H9 (cell line): ENCODE results near the gene LRP1B. TPM values are rescaled to one million over a fixed set of nuclear protein-coding genes. Genes with fewer than 3 reads are reported as not detected.

ENCODE experiments used
- DNase-seq: peaks from one replicate; pipeline ENCODE4 v3.0.0-alpha.2; 2017
- H2AFZ ChIP-seq: one replicate; pipeline ENCODE4 v1.6.1; 2013; ENCODE audit warnings: mild to moderate bottlenecking, low read length, control low read depth, moderate library complexity
- H2AK5ac ChIP-seq: 2 replicates; pipeline ENCODE4 v1.6.1; 2013; ENCODE audit warnings: low read length, control low read depth, mixed read lengths; ENCODE audit not compliant: insufficient read length
- H2BK120ac ChIP-seq: one replicate; pipeline ENCODE4 v1.6.1; 2013; ENCODE audit warnings: low read depth, mild to moderate bottlenecking, low read length, control low read depth, inconsistent platforms; ENCODE audit not compliant: poor library complexity, severe bottlenecking
- H2BK12ac ChIP-seq: 2 replicates; pipeline ENCODE4 v1.6.1; 2013; ENCODE audit warnings: low read length, control low read depth, mixed read lengths, low read depth; ENCODE audit not compliant: insufficient read length
- H2BK15ac ChIP-seq: 2 replicates; pipeline ENCODE4 v1.6.1; 2013; ENCODE audit warnings: low read depth, low read length, control low read depth
- H2BK20ac ChIP-seq: one replicate; pipeline ENCODE4 v1.6.1; 2013; ENCODE audit warnings: low read depth, mild to moderate bottlenecking, low read length, control low read depth, inconsistent platforms; ENCODE audit not compliant: poor library complexity, severe bottlenecking
- H2BK5ac ChIP-seq: 2 replicates; pipeline ENCODE4 v1.6.1; 2013; ENCODE audit warnings: low read length, control low read depth, mixed read lengths; ENCODE audit not compliant: insufficient read length
- H3K14ac ChIP-seq: 2 replicates; pipeline ENCODE4 v1.6.1; 2013; ENCODE audit warnings: low read length, control low read depth; ENCODE audit not compliant: insufficient read depth
- H3K18ac ChIP-seq: 2 replicates; pipeline ENCODE4 v1.6.1; 2013; ENCODE audit warnings: low read depth, mild to moderate bottlenecking, mixed read lengths, low read length, control low read depth; ENCODE audit not compliant: insufficient read length
- H3K23ac ChIP-seq: 2 replicates; pipeline ENCODE4 v1.6.1; 2013; ENCODE audit warnings: low read length, control low read depth, mixed read lengths, low read depth; ENCODE audit not compliant: insufficient read length
- H3K23me2 ChIP-seq: 2 replicates; pipeline ENCODE4 v1.6.1; 2013; ENCODE audit warnings: low read depth, mild to moderate bottlenecking, mixed read lengths, low read length, control low read depth; ENCODE audit not compliant: insufficient read length, poor library complexity, severe bottlenecking
- H3K27ac ChIP-seq: 2 replicates; pipeline ENCODE4 v1.5.1; 2013; ENCODE audit warnings: low read length, control low read depth, mixed read lengths, low read depth; ENCODE audit not compliant: insufficient read length
- H3K27me3 ChIP-seq: 2 replicates; pipeline ENCODE4 v1.6.1; 2013; ENCODE audit warnings: low read length, control low read depth, inconsistent platforms; ENCODE audit not compliant: insufficient read depth
- H3K4ac ChIP-seq: 2 replicates; pipeline ENCODE4 v1.6.1; 2013; ENCODE audit warnings: low read depth, mild to moderate bottlenecking, control low read depth, inconsistent platforms, low read length, moderate library complexity
- H3K4me1 ChIP-seq: 2 replicates; pipeline ENCODE4 v1.6.1; 2013; ENCODE audit warnings: low read length, control low read depth, inconsistent platforms; ENCODE audit not compliant: insufficient read depth
- H3K4me2 ChIP-seq: 2 replicates; pipeline ENCODE4 v1.6.1; 2013; ENCODE audit warnings: low read length, control low read depth, mixed read lengths; ENCODE audit not compliant: insufficient read length, insufficient read depth
- H3K56ac ChIP-seq: 2 replicates; pipeline ENCODE4 v1.6.1; 2013; ENCODE audit warnings: low read depth, mild to moderate bottlenecking, mixed read lengths, low read length, control low read depth; ENCODE audit not compliant: insufficient read length
- H3K79me1 ChIP-seq: 2 replicates; pipeline ENCODE4 v1.6.1; 2013; ENCODE audit warnings: low read depth, mild to moderate bottlenecking, moderate library complexity, low read length, control low read depth, inconsistent platforms; ENCODE audit not compliant: insufficient read depth, poor library complexity, severe bottlenecking
- H3K79me2 ChIP-seq: 2 replicates; pipeline ENCODE4 v1.6.1; 2013; ENCODE audit warnings: low read length, control low read depth, inconsistent platforms; ENCODE audit not compliant: insufficient read depth
- H3K9ac ChIP-seq: 2 replicates; pipeline ENCODE4 v1.6.1; 2013; ENCODE audit warnings: low read length, control low read depth, mixed read lengths; ENCODE audit not compliant: insufficient read length; ENCODE audit errors: extremely low read depth
- H3K9me3 ChIP-seq: one replicate; pipeline ENCODE4 v1.6.1; 2013; ENCODE audit warnings: low read depth, low read length, inconsistent platforms; ENCODE audit not compliant: control insufficient read depth
- H3T11ph ChIP-seq: one replicate; pipeline ENCODE4 v1.6.1; 2013; ENCODE audit warnings: mild to moderate bottlenecking, low read length, control low read depth, inconsistent platforms
- H4K20me1 ChIP-seq: one replicate; pipeline ENCODE4 v1.6.1; 2013; ENCODE audit not compliant: control insufficient read depth, insufficient read length, insufficient read depth
- H4K5ac ChIP-seq: 2 replicates; pipeline ENCODE4 v1.6.1; 2013; ENCODE audit warnings: low read depth, mild to moderate bottlenecking, mixed read lengths, low read length, control low read depth; ENCODE audit not compliant: insufficient read length
- H4K8ac ChIP-seq: replicated peaks from 2 replicates; pipeline ENCODE4 v1.6.1; 2013; ENCODE audit warnings: low read length, control low read depth, mixed read lengths, low read depth; ENCODE audit not compliant: insufficient read length
- H4K91ac ChIP-seq: 2 replicates; pipeline ENCODE4 v1.6.1; 2013; ENCODE audit warnings: low read depth, mild to moderate bottlenecking, moderate library complexity, mixed read lengths, low read length, control low read depth; ENCODE audit not compliant: insufficient read length
- H3K27ac Mint-ChIP-seq, 3 experiments: 2 replicates in 2 of 3; 3 replicates in 1 of 3; pipeline ENCODE4 v1.8.0; 2020 to 2021; ENCODE audit warnings: mixed read lengths in 3 of 3, mild to moderate bottlenecking in 1 of 3, moderate library complexity in 1 of 3
- H3K27me3 Mint-ChIP-seq: 2 replicates; pipeline ENCODE4 v1.8.0; 2021; ENCODE audit warnings: low read depth, mild to moderate bottlenecking, moderate library complexity, mixed read lengths
- H3K36me3 Mint-ChIP-seq, 3 experiments: 2 replicates in 2 of 3; 3 replicates in 1 of 3; pipeline ENCODE4 v1.8.0; 2020 to 2021; ENCODE audit warnings: low read depth in 3 of 3, mixed read lengths in 3 of 3; ENCODE audit not compliant: insufficient read depth in 1 of 3
- H3K4me1 Mint-ChIP-seq, 2 experiments: 2 replicates each; pipeline ENCODE4 v1.8.0; 2020; ENCODE audit warnings: mixed read lengths in 2 of 2
- H3K4me3 Mint-ChIP-seq, 2 experiments: 2 replicates in 1 of 2; 3 replicates in 1 of 2; pipeline ENCODE4 v1.8.0; 2020 to 2021; ENCODE audit warnings: mild to moderate bottlenecking in 2 of 2, mixed read lengths in 2 of 2, moderate library complexity in 1 of 2
- H3K9me3 Mint-ChIP-seq, 2 experiments: 2 replicates in 1 of 2; 3 replicates in 1 of 2; pipeline ENCODE4 v1.8.0; 2020; ENCODE audit warnings: mild to moderate bottlenecking in 2 of 2, mixed read lengths in 2 of 2, moderate library complexity in 1 of 2
- CTCF ChIP-seq: fragments of 200-600 bp; sonication (generic); conservative IDR thresholded peaks from 3 replicates; pipeline ENCODE4 v1.8.0; 2021; ENCODE audit warnings: antibody characterized with exemption, mild to moderate bottlenecking
- WGBS: extraction: QIAGEN DNeasy Blood & Tissue Kit; methylation state at CpG from one replicate; pipeline ENCODE4 v1.1.7; 2013; ENCODE audit warnings: missing lambda C conversion rate, low lambda C conversion rate, mixed read lengths; ENCODE audit not compliant: insufficient read length; ENCODE audit errors: extremely low coverage; 5-methylcytosine and 5-hydroxymethylcytosine counted together
- total RNA-seq: library from RNA; stranded (reverse); gene quantifications from 2 replicates; pipeline ENCODE4 v1.2.1, GENCODE V29; 2021

The LRP1B gene
- total RNA-seq, 1 experiment from 2014 or later: not detected

GRCh38 chr2:141889788-141890187 lies 241.0 kb downstream of the LRP1B start:
- Histone ChIP-seq H4K5ac (no peak overlapping the region), H4K8ac (no peak overlapping the region), H2AFZ (no peak overlapping the region), H3K23ac (no peak overlapping the region), H2BK12ac (no peak overlapping the region), H3T11ph (no peak overlapping the region), H3K23me2 (no peaks in the 10 kb centered on the region), H3K4ac (no peak overlapping the region), H2AK5ac (no peak overlapping the region), H3K27me3 (no peaks in the 10 kb centered on the region), H3K56ac (no peak overlapping the region), H3K14ac (no peak overlapping the region), H3K79me2 (no peaks in the 10 kb centered on the region), H3K18ac (no peak overlapping the region), H3K27ac (no peak overlapping the region), H4K20me1 (no peaks in the 10 kb centered on the region), H2BK15ac (no peak overlapping the region), H2BK5ac (no peak overlapping the region), H3K4me2 (no peak overlapping the region), H3K9me3 (no peaks in the 10 kb centered on the region), H2BK120ac (no peak overlapping the region), H3K79me1 (no peaks in the 10 kb centered on the region), H2BK20ac (no peak overlapping the region), H3K9ac (no peak overlapping the region), H4K91ac (no peak overlapping the region), H3K4me1 (no peaks in the 10 kb centered on the region)
- no CpG with 5 or more reads among the region's 1 CpG for WGBS
- no peak overlapping the region; a peak in 1 of 7 replicates for H3K27ac Mint-ChIP-seq
- no peaks in the 10 kb centered on the region for H3K36me3 Mint-ChIP-seq
- no peak for TF ChIP-seq CTCF
- H3K4me1 Mint-ChIP-seq: 0 out of 4 replicates have a peak, but pooled peaks cover 0 to 3% of the 10 kb centered on the region in 2 experiments
- no peak for DNase-seq
- no peak overlapping the region for H3K4me3 Mint-ChIP-seq
- no peaks in the 10 kb centered on the region for H3K9me3 Mint-ChIP-seq
- no peaks in the 10 kb centered on the region for H3K27me3 Mint-ChIP-seq
